ENCODE results near the gene TMEM256.

The TMEM256 gene

GRCh38 chr17:7440113-7440833 lies 36.4 kb upstream of the TMEM256 start:
- Histone ChIP-seq H3K4me3 (IDR thresholded peaks at IDR 0.05; ENCODE audit: insufficient read depth, low read depth, low read length) (no peak overlapping the region), H2AFZ (ENCODE audit: low read depth) (no peak overlapping the region), H4K20me1 (ENCODE audit: insufficient read depth) (no peaks in the 10 kb centered on the region), H3K36me3 (ENCODE audit: insufficient read depth) (no peaks in the 10 kb centered on the region), H3K27ac (no peak overlapping the region), H3K27me3 (ENCODE audit: insufficient read depth, low read depth) (no peaks in the 10 kb centered on the region), H3K79me2 (ENCODE audit: insufficient read depth, low read depth) (no peaks in the 10 kb centered on the region), H3K9ac (no peak overlapping the region), H3K4me2 (no peak overlapping the region), H3K4me1 (ENCODE audit: low read depth, poor library complexity, severe bottlenecking) (no peaks in the 10 kb centered on the region)
- no peak for TF ChIP-seq CTCF (conservative IDR thresholded peaks at IDR 0.05; ENCODE audit: low read depth, low read length)

GRCh38 chr17:7439462-7440112 lies 35.7 kb upstream of the TMEM256 start, which contains the start of gene FGF11:
Gene FGF11, plus strand, starts transcription at chr17:7439512. Its CDS starts 109 bp downstream, at chr17:7439621.
- no peak within 1 kb of the TSS for H3K4me2 ChIP-seq
- H3K27me3 ChIP-seq (ENCODE audit: insufficient read depth, low read depth) = no peaks in the 10 kb centered on the region
- no peak within 1 kb of the TSS for H3K4me3 ChIP-seq (IDR thresholded peaks at IDR 0.05; ENCODE audit: insufficient read depth, low read depth, low read length)
- TF ChIP-seq CTCF (conservative IDR thresholded peaks at IDR 0.05; ENCODE audit: low read depth, low read length) = no peak
- H3K79me2 ChIP-seq (ENCODE audit: insufficient read depth, low read depth) = no peaks in the 10 kb centered on the region
- no peak within 1 kb of the TSS for H2AFZ ChIP-seq (ENCODE audit: low read depth)
- no peak within 1 kb of the TSS for H3K27ac ChIP-seq
- no peaks in the 10 kb centered on the region for H3K36me3 ChIP-seq (ENCODE audit: insufficient read depth)
- H3K4me1 ChIP-seq (ENCODE audit: low read depth, poor library complexity, severe bottlenecking) = no peaks in the 10 kb centered on the region
- H3K9ac ChIP-seq = no peak within 1 kb of the TSS
- H4K20me1 ChIP-seq (ENCODE audit: insufficient read depth) = no peaks in the 10 kb centered on the region

- Histone ChIP-seq H3K9ac (no peak overlapping the region), H4K20me1 (ENCODE audit: insufficient read depth) (no peaks in the 10 kb centered on the region), H3K27ac (no peak overlapping the region), H3K4me2 (no peak overlapping the region), H3K79me2 (ENCODE audit: insufficient read depth, low read depth) (no peaks in the 10 kb centered on the region), H3K4me1 (ENCODE audit: low read depth, poor library complexity, severe bottlenecking) (no peaks in the 10 kb centered on the region), H2AFZ (ENCODE audit: low read depth) (no peak overlapping the region), H3K4me3 (IDR thresholded peaks at IDR 0.05; ENCODE audit: insufficient read depth, low read depth, low read length) (no peak overlapping the region), H3K36me3 (ENCODE audit: insufficient read depth) (no peaks in the 10 kb centered on the region), H3K27me3 (ENCODE audit: insufficient read depth, low read depth) (no peaks in the 10 kb centered on the region)
- TF ChIP-seq CTCF (conservative IDR thresholded peaks at IDR 0.05; ENCODE audit: low read depth, low read length) = no peak
Measured at GRCh38 chr17:7438656-7439460, 35.0 kb upstream of the TMEM256 start.

GRCh38 chr17:7437950-7438614 lies 34.2 kb upstream of the TMEM256 start:
- H3K4me3 ChIP-seq (IDR thresholded peaks at IDR 0.05; ENCODE audit: insufficient read depth, low read depth, low read length) = no peak overlapping the region
- no peak overlapping the region for H2AFZ ChIP-seq (ENCODE audit: low read depth)
- H3K4me1 ChIP-seq (ENCODE audit: low read depth, poor library complexity, severe bottlenecking) = no peaks in the 10 kb centered on the region
- TF ChIP-seq CTCF (conservative IDR thresholded peaks at IDR 0.05; ENCODE audit: low read depth, low read length) = no peak
- no peaks in the 10 kb centered on the region for H3K36me3 ChIP-seq (ENCODE audit: insufficient read depth)
- no peak overlapping the region for H3K27ac ChIP-seq
- no peaks in the 10 kb centered on the region for H3K79me2 ChIP-seq (ENCODE audit: insufficient read depth, low read depth)
- H3K4me2 ChIP-seq = no peak overlapping the region
- no peak overlapping the region for H3K9ac ChIP-seq
- H3K27me3 ChIP-seq (ENCODE audit: insufficient read depth, low read depth) = no peaks in the 10 kb centered on the region
- no peaks in the 10 kb centered on the region for H4K20me1 ChIP-seq (ENCODE audit: insufficient read depth)

Measured in KMS-11 (cell line).